Naive B cell (primary cell): Measurements from ENCODE around the gene MRPL27. TPM values are rescaled to one million over a fixed set of nuclear protein-coding genes. Genes with fewer than 3 reads are reported as not detected.

Source experiments
- ATAC-seq, 2 donors: fragments of 150-1000 bp; cut with Tn5 transposase; 2 replicates each; pipeline ENCODE4 v1.10.0; 2021; ENCODE audit warnings: low read depth in 2 of 2, mild to moderate bottlenecking in 2 of 2, moderate library complexity in 2 of 2
- DNase-seq: peaks from one replicate; pipeline ENCODE4 v3.0.0; 2022
- H3K27ac Mint-ChIP-seq, 6 donors: one replicate each; pipeline ENCODE4 v1.8.0; 2020 to 2022; ENCODE audit warnings: mild to moderate bottlenecking in 6 of 6, mixed read lengths in 6 of 6, moderate library complexity in 5 of 6, inconsistent platforms in 2 of 6
- H3K27me3 Mint-ChIP-seq, 3 donors: one replicate each; pipeline ENCODE4 v1.8.0; 2021 to 2022; ENCODE audit warnings: mixed read lengths in 3 of 3, mild to moderate bottlenecking in 1 of 3
- H3K36me3 Mint-ChIP-seq, 2 donors: one replicate each; pipeline ENCODE4 v1.8.0; 2020 to 2022; ENCODE audit warnings: mixed read lengths in 2 of 2, inconsistent platforms in 1 of 2, mild to moderate bottlenecking in 1 of 2
- H3K4me1 Mint-ChIP-seq, 3 donors: one replicate each; pipeline ENCODE4 v1.8.0; 2020 to 2022; ENCODE audit warnings: mixed read lengths in 3 of 3, inconsistent platforms in 1 of 3, mild to moderate bottlenecking in 1 of 3, moderate library complexity in 1 of 3
- H3K4me3 Mint-ChIP-seq, 8 donors: one replicate each; pipeline ENCODE4 v1.8.0; 2020 to 2022; ENCODE audit warnings: mild to moderate bottlenecking in 8 of 8, mixed read lengths in 8 of 8, moderate library complexity in 8 of 8, inconsistent platforms in 2 of 8
- H3K9me3 Mint-ChIP-seq, 7 donors: one replicate each; pipeline ENCODE4 v1.8.0; 2020 to 2022; ENCODE audit warnings: mixed read lengths in 7 of 7, mild to moderate bottlenecking in 5 of 7, inconsistent platforms in 2 of 7, moderate library complexity in 1 of 7
- polyA plus RNA-seq, 6 donors: library from polyadenylated mRNA; unstranded; fragments of 300-500 nt; fragmentation: Illumina TruSeq; gene quantifications; one replicate each; pipeline ENCODE4 v1.2.3, GENCODE V29; 2021; ENCODE audit warnings: low read depth in 6 of 6

The MRPL27 gene
- polyA plus RNA-seq, 6 donors from 2014 or later, result 46.6 to 62.9 (median 50.4) TPM

DNA sequence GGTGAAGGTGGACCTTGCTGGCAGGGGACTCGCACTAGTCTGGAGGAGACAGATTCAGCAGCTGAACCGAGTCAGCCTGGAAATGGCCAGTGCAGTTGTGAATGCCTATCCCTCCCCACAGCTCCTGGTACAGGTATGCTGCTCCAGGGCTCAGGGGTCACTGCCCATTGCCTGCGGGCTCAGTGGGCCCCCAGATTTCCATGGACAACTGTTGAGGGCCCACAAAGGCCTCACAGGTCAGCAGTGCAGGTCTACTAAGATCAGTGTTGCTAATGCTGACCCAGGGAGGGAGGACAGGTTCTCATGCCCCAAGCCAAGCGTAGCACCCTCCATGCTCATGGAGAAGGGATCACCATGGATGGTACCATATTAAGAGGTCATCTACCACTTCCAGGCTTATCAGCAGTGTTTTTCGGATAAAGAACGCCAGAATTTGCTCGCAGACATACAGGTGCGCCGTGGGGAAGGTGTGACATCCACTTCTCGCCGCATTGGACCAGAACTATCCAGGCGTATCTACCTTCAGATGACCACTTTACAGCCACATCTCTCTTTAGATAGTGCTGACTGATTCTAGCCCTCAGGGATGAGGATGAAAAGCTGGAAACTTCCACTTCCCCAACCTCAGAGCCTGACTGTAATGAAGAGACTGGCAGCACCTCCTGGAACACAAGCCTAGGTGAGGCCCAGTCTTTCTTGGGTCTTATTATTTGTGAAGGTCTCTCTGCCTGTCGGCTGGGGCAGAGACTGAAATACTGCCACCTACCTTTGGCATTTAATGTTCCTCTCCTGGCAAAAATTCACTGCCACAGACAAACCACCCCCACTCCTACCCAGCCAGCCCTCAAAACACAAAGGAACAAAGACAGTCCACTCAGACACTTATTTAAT is 7.6 kb upstream of the MRPL27 start:
- no peak overlapping the region for H3K4me3 Mint-ChIP-seq

DNA sequence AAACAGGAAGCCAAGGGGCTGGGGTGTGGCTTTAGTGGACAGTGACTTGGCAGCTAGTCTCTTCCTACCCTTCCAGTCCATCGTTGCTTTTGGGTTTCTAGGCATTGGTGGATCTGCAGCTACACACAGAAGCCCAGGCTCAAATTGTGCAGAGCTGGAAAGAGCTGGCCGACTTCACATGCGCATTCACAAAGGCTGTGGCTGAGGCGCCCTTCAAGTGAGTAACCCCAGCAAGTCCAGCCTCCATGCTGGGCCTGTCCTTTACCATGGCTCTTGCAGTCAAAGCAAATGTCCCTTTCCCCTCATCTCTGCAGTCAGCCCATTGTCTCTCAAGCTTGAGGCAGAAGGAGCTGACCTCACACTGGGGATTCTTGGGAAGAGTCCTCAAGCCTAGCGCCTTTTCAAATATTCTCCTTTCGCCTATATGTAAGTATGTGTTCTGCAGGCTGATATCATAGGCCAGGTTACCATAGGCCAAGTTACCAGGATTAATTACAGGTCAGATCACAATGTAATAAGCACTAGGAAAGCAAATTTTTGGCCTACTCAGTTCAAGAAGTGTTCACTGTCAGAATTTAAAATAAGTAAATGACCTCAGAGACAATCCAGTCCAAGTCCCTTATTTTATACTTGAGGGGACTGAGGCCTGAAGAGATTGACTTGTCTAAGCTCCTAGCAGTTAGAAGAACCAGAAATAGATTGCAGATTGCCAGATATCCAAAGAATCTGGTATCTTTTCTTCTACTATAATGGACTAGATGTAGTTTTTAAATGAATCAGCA is 6.6 kb upstream of the MRPL27 start:
- H3K4me1 Mint-ChIP-seq, result no peaks in the 10 kb centered on the region
- H3K4me3 Mint-ChIP-seq, result no peak overlapping the region
- no peak for DNase-seq
- peak overlapping the region in 1 of 6 donors; percentile 72 for H3K27ac Mint-ChIP-seq
- H3K27me3 Mint-ChIP-seq, result no peaks in the 10 kb centered on the region
- peaks cover 0 to 9% of the 10 kb centered on the region in 2 donors for H3K36me3 Mint-ChIP-seq
- H3K9me3 Mint-ChIP-seq, result no peaks in the 10 kb centered on the region
- no peak for ATAC-seq

More for the DNA sequence above, 7.6 kb upstream of the MRPL27 start:
- H3K27me3 Mint-ChIP-seq, result no peaks in the 10 kb centered on the region
- H3K27ac Mint-ChIP-seq, result no peak overlapping the region
- H3K4me1 Mint-ChIP-seq, result no peaks in the 10 kb centered on the region
- ATAC-seq (peak in 1 of 2 donors; percentile 43), DNase-seq (no peak)
- H3K9me3 Mint-ChIP-seq, result no peaks in the 10 kb centered on the region
- H3K36me3 Mint-ChIP-seq, result peaks cover 9 to 17% of the 10 kb centered on the region in 2 donors

DNA sequence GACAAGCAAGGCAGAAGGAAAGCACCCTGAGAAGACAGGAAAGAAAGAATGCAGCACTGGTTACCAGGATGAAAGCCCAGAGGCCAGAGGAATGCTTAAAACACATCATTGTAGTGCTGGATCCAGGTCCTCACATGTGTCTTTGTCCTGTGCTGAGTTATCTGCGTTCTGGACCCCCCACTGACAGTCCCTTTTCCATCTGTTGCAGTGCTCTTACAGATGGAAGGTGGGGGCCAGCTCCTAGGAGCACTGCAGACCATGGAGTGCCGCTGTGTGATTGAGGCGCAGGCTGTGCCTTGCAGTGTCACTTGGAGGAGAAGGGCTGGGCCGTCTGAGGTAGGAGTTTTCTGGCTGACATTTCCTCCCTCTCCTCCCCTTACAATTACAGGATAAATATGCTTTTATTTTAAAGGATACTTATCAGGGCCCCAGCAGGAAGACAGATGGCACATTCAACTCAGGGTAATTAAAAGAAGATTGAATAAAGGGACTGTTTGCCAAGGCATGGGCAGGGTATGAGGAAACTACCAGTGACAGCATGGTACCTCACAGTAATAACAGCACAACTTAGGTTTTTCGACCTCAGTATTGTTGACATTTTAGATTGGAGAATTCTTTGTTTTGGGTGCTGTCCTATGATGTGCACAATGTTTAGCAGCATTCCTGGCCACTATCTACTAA is 3.0 kb upstream of the MRPL27 start:
- peaks cover 8 to 11% of the 10 kb centered on the region in 2 donors for H3K36me3 Mint-ChIP-seq
- peaks cover 20 to 26% (median 22%) of the 10 kb centered on the region in 3 donors for H3K4me1 Mint-ChIP-seq
- H3K27me3 Mint-ChIP-seq, result no peaks in the 10 kb centered on the region
- no peaks in the 10 kb centered on the region for H3K9me3 Mint-ChIP-seq
- no peak overlapping the region for H3K4me3 Mint-ChIP-seq
- peak overlapping the region in 1 of 6 donors; percentile 61 for H3K27ac Mint-ChIP-seq
- ATAC-seq (no peak), DNase-seq (no peak)

DNA sequence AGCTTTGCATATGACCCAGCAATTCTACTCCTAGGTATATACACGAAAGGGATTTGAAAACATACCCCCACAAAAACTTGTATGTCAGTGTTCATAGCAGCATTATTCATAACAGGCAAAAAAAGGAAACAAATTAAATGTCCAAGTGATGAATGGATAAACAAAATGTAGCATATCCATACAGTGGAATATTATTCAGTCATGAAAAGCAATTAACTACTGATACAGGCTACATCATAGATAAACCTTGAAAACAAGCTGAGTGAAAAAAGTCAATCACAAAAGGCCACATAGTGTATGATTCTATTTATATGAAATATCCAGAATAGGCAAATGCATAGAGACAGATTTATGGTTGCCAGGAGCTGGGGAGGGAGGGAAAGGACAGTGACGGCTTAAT is 721 bp upstream of the MRPL27 start:
- DNase-seq, result no peak
- no peak for ATAC-seq
- Mint-ChIP-seq H3K27ac (peak overlapping the region in 2 of 6 donors; percentile 99 to 100), H3K4me1 (peaks cover 20 to 32% (median 24%) of the 10 kb centered on the region in 3 donors), H3K27me3 (no peaks in the 10 kb centered on the region), H3K36me3 (peaks cover 8 to 11% of the 10 kb centered on the region in 2 donors), H3K4me3 (peak overlapping the region in 6 of 8 donors; percentile 91 to 100 (median 98)), H3K9me3 (no peaks in the 10 kb centered on the region)

DNA sequence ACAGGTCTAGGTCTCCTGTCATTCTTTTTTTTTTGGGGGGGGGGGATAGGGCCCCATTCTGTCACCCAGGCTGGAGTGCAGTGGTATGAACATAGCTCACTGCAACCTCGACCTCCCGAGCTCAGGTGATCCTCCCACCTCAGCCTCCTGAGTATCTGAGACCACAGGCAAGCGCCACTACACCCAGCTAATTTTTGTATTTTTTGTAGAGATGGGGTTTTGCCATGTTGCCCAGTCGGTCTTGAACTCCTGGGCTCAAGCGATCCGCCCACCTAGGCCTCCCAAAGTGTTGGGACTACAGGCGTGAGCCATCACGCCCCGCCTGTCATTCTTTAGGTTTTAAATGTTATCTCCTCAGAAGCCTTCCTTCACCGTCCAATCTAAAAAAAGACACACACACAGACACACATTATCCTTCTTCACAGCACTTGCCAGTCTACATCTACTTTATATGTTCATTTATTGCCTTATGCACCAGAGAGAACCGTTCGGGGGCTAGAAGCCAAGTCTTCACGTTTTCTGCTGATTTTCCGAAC is 694 bp downstream of the MRPL27 start:
- Mint-ChIP-seq H3K4me3 (peak overlapping the region; percentile 91 to 100 (median 98)), H3K36me3 (peaks cover 8 to 20% of the 10 kb centered on the region in 2 donors), H3K9me3 (no peaks in the 10 kb centered on the region)

DNA sequence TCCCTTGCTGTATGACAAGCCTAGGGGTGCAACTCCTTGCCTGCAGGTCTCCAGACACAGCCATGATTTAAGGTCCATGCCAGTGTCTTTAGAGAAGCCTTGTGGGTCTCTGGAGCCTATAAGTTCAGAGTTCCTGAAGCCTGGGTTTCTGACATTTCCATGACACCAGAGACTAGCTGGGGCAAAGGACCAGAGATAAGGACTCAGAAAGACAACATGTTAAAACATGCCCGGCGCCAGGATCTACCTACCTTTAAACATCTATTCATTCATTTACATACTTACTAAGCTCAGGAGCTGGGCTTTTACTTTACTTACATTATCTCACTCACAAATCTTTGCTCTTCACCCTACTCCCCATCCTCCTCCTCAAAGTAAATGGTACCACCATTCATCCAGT is 1.5 kb downstream of the MRPL27 start:
- Mint-ChIP-seq H3K36me3 (peaks cover 8 to 20% of the 10 kb centered on the region in 2 donors), H3K9me3 (no peaks in the 10 kb centered on the region), H3K4me3 (peak overlapping the region in 7 of 8 donors; percentile 72 to 100 (median 94))

More for the DNA sequence above, 694 bp downstream of the MRPL27 start:
- Mint-ChIP-seq H3K27ac (peak overlapping the region; percentile 99 to 100 (median 100)), H3K27me3 (no peaks in the 10 kb centered on the region), H3K4me1 (peaks cover 20 to 32% (median 24%) of the 10 kb centered on the region in 3 donors)
- no peak for ATAC-seq
- no peak for DNase-seq

DNA sequence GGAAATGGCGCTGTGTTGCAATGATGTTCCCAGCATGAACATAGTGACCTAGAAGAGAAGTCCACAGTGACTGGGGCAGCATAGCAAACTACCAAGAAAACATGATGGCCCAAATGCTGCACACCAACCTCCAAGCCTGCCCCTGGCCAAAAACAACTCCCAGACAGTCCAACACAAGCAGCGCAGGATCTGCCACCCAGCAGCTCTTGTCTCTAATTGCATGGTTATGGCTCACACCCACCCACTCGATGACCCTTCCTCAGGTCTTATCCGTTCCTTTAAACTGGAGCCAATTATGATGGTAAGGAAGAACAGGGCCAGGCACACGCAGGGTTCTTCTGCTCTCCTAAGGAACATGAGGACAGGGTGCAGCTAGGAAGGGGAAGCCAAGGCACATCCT is 2.9 kb downstream of the MRPL27 start:
- no peaks in the 10 kb centered on the region for H3K9me3 Mint-ChIP-seq
- H3K36me3 Mint-ChIP-seq, result peaks cover 8 to 25% of the 10 kb centered on the region in 2 donors
- H3K27me3 Mint-ChIP-seq, result no peaks in the 10 kb centered on the region
- ATAC-seq, result no peak
- H3K4me1 Mint-ChIP-seq, result peaks cover 24 to 35% (median 26%) of the 10 kb centered on the region in 3 donors
- H3K4me3 Mint-ChIP-seq, result peak overlapping the region in 4 of 8 donors; percentile 21 to 64 (median 35)
- no peak for DNase-seq
- H3K27ac Mint-ChIP-seq, result no peak overlapping the region

More for the DNA sequence above, 1.5 kb downstream of the MRPL27 start:
- Mint-ChIP-seq H3K4me1 (peaks cover 20 to 32% (median 24%) of the 10 kb centered on the region in 3 donors), H3K27ac (peak overlapping the region in 2 of 6 donors; percentile 29 to 39), H3K27me3 (no peaks in the 10 kb centered on the region)
- no peak for ATAC-seq
- DNase-seq, result no peak

DNA sequence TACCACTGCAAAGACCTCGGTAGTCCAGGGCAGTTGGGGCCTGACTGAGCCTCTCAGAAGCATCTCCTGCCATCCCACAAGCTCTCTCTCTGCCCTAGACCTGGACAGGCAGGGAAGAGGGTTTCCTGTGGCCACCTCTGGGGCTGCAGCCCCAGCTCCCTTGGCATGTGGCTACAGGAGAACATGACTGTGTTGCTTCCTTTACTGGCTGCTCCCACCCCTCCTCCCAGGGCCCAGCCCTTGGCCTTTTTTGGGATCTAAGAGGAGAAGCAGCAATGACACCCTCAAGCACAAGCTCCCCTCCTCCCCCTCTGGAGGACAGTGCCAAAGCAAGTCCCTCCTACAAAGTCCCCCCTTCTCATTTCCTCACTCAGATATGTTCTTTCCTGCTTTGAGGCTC is 5.6 kb downstream of the MRPL27 start:
- H3K27ac Mint-ChIP-seq, result no peak overlapping the region
- H3K9me3 Mint-ChIP-seq, result no peaks in the 10 kb centered on the region
- ATAC-seq (no peak), DNase-seq (no peak)
- H3K4me1 Mint-ChIP-seq, result peaks cover 15 to 22% (median 18%) of the 10 kb centered on the region in 3 donors
- no peaks in the 10 kb centered on the region for H3K27me3 Mint-ChIP-seq
- H3K36me3 Mint-ChIP-seq, result peaks cover 0 to 16% of the 10 kb centered on the region in 2 donors
- H3K4me3 Mint-ChIP-seq, result no peak overlapping the region

DNA sequence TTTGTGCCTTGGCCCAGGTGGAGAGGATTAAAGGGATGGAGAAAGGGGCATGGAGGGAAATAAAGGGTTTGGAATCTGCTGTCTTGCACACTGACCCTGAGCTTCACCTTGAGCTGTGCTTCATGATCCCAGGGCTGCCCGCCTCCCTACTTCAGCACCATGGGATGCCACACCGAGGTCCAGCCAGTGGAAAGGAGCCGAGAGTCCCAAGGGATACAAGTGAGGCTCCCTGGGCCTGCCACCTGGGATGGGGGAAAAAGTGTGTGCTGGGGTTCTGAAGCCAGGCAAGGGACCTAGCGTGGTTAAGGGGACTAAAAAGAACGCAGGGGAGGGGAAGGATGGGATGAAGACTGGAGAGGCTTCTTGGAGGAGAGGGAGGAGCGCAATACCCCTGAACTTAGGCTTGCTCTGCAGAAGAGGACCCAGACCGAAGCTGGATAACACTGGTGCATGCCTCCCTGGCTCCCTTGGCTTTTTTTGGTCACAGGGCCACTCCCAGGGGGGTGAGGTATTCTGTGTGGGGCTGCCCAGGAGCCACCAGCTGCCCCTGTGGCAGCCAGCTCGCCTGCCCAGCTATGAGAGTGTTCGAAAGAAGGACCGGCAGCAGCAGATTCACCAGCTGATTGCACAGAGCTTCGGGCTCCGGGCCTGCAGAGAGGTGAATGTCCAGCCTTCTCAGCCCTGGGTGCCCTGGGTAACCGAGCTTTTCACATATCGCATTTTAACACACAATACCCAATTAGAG is 7.2 kb downstream of the MRPL27 start:
- no peak for ATAC-seq
- H3K27ac Mint-ChIP-seq, result no peak overlapping the region
- no peaks in the 10 kb centered on the region for H3K27me3 Mint-ChIP-seq
- no peak for DNase-seq
- peaks cover 0 to 14% of the 10 kb centered on the region in 2 donors for H3K36me3 Mint-ChIP-seq
- no peak overlapping the region for H3K4me3 Mint-ChIP-seq
- no peaks in the 10 kb centered on the region for H3K9me3 Mint-ChIP-seq
- H3K4me1 Mint-ChIP-seq, result peaks cover 8 to 17% (median 13%) of the 10 kb centered on the region in 3 donors

DNA sequence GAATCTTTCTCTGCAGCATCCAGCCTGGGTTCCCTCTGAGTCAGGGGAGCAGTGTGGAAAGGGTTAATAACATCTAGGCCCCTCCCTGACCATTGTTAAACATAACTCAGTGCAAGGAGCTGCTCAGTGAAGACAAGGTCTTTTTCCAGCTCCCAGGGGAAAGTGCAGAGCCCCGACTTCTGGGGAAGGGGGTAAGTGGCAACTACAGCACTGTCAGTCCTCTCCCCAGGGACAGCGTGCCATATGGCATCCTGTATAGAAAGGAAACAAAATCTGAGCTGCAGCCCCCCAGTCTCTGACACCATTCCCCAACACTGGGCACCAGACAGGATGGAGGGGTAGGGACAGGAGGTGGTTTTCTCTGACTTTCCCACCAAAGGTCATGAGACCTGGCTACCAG is 7.8 kb downstream of the MRPL27 start:
- no peaks in the 10 kb centered on the region for H3K9me3 Mint-ChIP-seq
- DNase-seq (no peak), ATAC-seq (no peak)
- H3K27me3 Mint-ChIP-seq, result no peaks in the 10 kb centered on the region
- H3K4me1 Mint-ChIP-seq, result peaks cover 8 to 14% (median 13%) of the 10 kb centered on the region in 3 donors
- no peak overlapping the region for H3K4me3 Mint-ChIP-seq
- no peak overlapping the region for H3K27ac Mint-ChIP-seq
- peaks cover 0 to 14% of the 10 kb centered on the region in 2 donors for H3K36me3 Mint-ChIP-seq

DNA sequence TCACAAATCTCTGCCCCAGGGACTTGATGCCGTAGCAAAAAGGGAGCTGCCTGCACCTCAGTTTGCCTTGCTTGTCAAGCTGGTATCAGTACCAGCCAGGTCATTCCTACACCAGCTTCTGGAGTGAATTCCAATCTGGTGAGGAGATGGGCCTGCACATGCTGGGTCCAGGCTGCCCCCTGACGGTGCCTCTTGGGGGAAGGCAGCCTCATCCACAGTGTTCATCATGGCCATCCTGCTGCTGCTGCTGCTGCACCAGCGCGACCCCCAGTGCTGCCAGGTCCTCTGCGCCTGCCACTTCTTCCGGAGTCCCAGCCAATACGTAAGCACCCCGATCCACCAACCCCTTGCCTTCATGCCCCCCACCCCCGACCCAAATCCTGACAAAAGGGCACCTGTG is 8.3 kb downstream of the MRPL27 start:
- no peaks in the 10 kb centered on the region for H3K27me3 Mint-ChIP-seq
- peaks cover 0 to 14% of the 10 kb centered on the region in 2 donors for H3K36me3 Mint-ChIP-seq
- DNase-seq (no peak), ATAC-seq (no peak)
- peaks cover 8 to 13% (median 12%) of the 10 kb centered on the region in 3 donors for H3K4me1 Mint-ChIP-seq
- H3K9me3 Mint-ChIP-seq, result no peaks in the 10 kb centered on the region
- no peak overlapping the region for H3K27ac Mint-ChIP-seq
- no peak overlapping the region for H3K4me3 Mint-ChIP-seq

DNA sequence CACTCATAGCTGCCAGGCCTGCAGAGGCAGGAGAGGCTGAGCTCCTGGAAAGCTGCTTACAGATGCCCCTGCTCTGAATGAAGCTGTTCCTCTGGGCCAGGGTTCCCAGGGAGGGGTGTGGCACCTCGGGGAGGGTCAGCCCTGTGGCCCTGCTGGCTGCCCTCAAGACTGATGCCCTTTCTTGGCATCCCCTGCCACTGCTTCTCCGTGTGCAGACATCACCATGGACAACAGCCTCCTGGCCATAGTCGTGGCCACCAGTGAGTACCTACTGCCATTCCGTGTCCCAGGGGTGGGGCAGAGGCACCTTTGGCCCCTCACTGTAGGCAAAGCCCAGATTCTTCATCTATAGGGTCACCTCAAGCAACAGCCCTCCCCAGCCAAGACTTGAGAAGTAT is 8.9 kb downstream of the MRPL27 start:
- Mint-ChIP-seq H3K4me1 (peaks cover 11 to 13% (median 12%) of the 10 kb centered on the region in 3 donors), H3K27ac (no peak overlapping the region), H3K36me3 (peaks cover 0 to 14% of the 10 kb centered on the region in 2 donors)

More for the DNA sequence above, 8.9 kb downstream of the MRPL27 start:
- H3K9me3 Mint-ChIP-seq, result no peaks in the 10 kb centered on the region
- ATAC-seq (no peak), DNase-seq (no peak)
- H3K4me3 Mint-ChIP-seq, result no peak overlapping the region
- H3K27me3 Mint-ChIP-seq, result no peaks in the 10 kb centered on the region
